Measurements from ENCODE around the gene PRR15L.

DNA sequence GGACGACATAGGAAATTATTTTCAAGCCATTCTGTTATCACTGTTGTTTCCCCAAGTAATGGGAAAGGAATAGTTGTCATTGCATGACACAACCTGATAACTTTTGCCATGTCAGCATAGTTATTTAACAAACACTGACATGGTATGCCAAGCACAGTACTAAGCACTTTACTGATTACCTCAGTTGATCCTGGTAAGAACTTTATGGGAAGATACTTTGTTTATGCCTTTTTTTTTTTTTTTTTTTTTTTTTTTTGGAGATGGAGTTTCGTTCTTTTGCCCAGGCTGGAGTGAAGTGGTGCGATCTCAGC is 32.0 kb downstream of the PRR15L start:
- TF ChIP-seq POLR2A (IDR thresholded peaks at IDR 0.05): no peak
- TF ChIP-seq, protein P1, sequence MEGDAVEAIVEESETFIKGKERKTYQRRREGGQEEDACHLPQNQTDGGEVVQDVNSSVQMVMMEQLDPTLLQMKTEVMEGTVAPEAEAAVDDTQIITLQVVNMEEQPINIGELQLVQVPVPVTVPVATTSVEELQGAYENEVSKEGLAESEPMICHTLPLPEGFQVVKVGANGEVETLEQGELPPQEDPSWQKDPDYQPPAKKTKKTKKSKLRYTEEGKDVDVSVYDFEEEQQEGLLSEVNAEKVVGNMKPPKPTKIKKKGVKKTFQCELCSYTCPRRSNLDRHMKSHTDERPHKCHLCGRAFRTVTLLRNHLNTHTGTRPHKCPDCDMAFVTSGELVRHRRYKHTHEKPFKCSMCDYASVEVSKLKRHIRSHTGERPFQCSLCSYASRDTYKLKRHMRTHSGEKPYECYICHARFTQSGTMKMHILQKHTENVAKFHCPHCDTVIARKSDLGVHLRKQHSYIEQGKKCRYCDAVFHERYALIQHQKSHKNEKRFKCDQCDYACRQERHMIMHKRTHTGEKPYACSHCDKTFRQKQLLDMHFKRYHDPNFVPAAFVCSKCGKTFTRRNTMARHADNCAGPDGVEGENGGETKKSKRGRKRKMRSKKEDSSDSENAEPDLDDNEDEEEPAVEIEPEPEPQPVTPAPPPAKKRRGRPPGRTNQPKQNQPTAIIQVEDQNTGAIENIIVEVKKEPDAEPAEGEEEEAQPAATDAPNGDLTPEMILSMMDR (IDR thresholded peaks at IDR 0.05): no peak

Data from adrenal gland (tissue), 5 donors.